ENCODE results near the gene LRRC4C.

Gene LRRC4C

GRCh38 chr11:41254966-41255365 is 204.5 kb downstream of the LRRC4C start:
- H3K4me3 ChIP-seq (ENCODE audit: low read depth, low read length) = no peak overlapping the region

GRCh38 chr11:41250408-41250935 is 209.0 kb downstream of the LRRC4C start:
- Histone ChIP-seq H2AFZ (ENCODE audit: low read length, unreplicated experiment) (no peak overlapping the region), H3K4me1 (ENCODE audit: control insufficient read depth, insufficient read depth, low read length, unreplicated experiment) (no peaks in the 10 kb centered on the region), H3K27me3 (ENCODE audit: insufficient read depth, low read length) (no peaks in the 10 kb centered on the region), H3K27ac (ENCODE audit: low read depth, low read length) (no peak overlapping the region), H3K4me3 (ENCODE audit: low read depth, low read length) (no peak overlapping the region), H3K79me2 (ENCODE audit: control insufficient read depth, insufficient read depth, low read length, unreplicated experiment) (no peaks in the 10 kb centered on the region), H3K36me3 (ENCODE audit: insufficient read depth, low read length) (no peaks in the 10 kb centered on the region)

More at GRCh38 chr11:41254966-41255365, 204.5 kb downstream of the LRRC4C start:
- Histone ChIP-seq H3K27me3 (ENCODE audit: insufficient read depth, low read length) (no peaks in the 10 kb centered on the region), H3K27ac (ENCODE audit: low read depth, low read length) (no peak overlapping the region), H3K4me1 (ENCODE audit: control insufficient read depth, insufficient read depth, low read length, unreplicated experiment) (no peaks in the 10 kb centered on the region), H3K36me3 (ENCODE audit: insufficient read depth, low read length) (no peaks in the 10 kb centered on the region), H3K79me2 (ENCODE audit: control insufficient read depth, insufficient read depth, low read length, unreplicated experiment) (no peaks in the 10 kb centered on the region), H2AFZ (ENCODE audit: low read length, unreplicated experiment) (no peak overlapping the region)

GRCh38 chr11:41247621-41248020 is 211.8 kb downstream of the LRRC4C start:
- Histone ChIP-seq H2AFZ (ENCODE audit: low read length, unreplicated experiment) (no peak overlapping the region), H3K4me3 (ENCODE audit: low read depth, low read length) (no peak overlapping the region), H3K79me2 (ENCODE audit: control insufficient read depth, insufficient read depth, low read length, unreplicated experiment) (no peaks in the 10 kb centered on the region), H3K27me3 (ENCODE audit: insufficient read depth, low read length) (no peaks in the 10 kb centered on the region), H3K36me3 (ENCODE audit: insufficient read depth, low read length) (no peaks in the 10 kb centered on the region), H3K4me1 (ENCODE audit: control insufficient read depth, insufficient read depth, low read length, unreplicated experiment) (no peaks in the 10 kb centered on the region), H3K27ac (ENCODE audit: low read depth, low read length) (no peak overlapping the region)

- H2AFZ ChIP-seq (ENCODE audit: low read length, unreplicated experiment) = no peak overlapping the region
- no peaks in the 10 kb centered on the region for H3K27me3 ChIP-seq (ENCODE audit: insufficient read depth, low read length)
- H3K36me3 ChIP-seq (ENCODE audit: insufficient read depth, low read length) = no peaks in the 10 kb centered on the region
- no peaks in the 10 kb centered on the region for H3K4me1 ChIP-seq (ENCODE audit: control insufficient read depth, insufficient read depth, low read length, unreplicated experiment)
- H3K79me2 ChIP-seq (ENCODE audit: control insufficient read depth, insufficient read depth, low read length, unreplicated experiment) = no peaks in the 10 kb centered on the region
- H3K27ac ChIP-seq (ENCODE audit: low read depth, low read length) = no peak overlapping the region
- no peak overlapping the region for H3K4me3 ChIP-seq (ENCODE audit: low read depth, low read length)
These were observed 213.1 kb downstream of the LRRC4C start for GRCh38 chr11:41246399-41246745.

- Histone ChIP-seq H3K79me2 (ENCODE audit: control insufficient read depth, insufficient read depth, low read length, unreplicated experiment) (no peaks in the 10 kb centered on the region), H3K4me1 (ENCODE audit: control insufficient read depth, insufficient read depth, low read length, unreplicated experiment) (no peaks in the 10 kb centered on the region), H2AFZ (ENCODE audit: low read length, unreplicated experiment) (no peak overlapping the region), H3K4me3 (ENCODE audit: low read depth, low read length) (no peak overlapping the region), H3K27me3 (ENCODE audit: insufficient read depth, low read length) (no peaks in the 10 kb centered on the region), H3K27ac (ENCODE audit: low read depth, low read length) (no peak overlapping the region), H3K36me3 (ENCODE audit: insufficient read depth, low read length) (no peaks in the 10 kb centered on the region)
These were observed 213.6 kb downstream of the LRRC4C start for GRCh38 chr11:41245704-41246398.

GRCh38 chr11:41245184-41245583 is 214.3 kb downstream of the LRRC4C start:
- no peaks in the 10 kb centered on the region for H3K27me3 ChIP-seq (ENCODE audit: insufficient read depth, low read length)
- H2AFZ ChIP-seq (ENCODE audit: low read length, unreplicated experiment) = no peak overlapping the region
- H3K4me1 ChIP-seq (ENCODE audit: control insufficient read depth, insufficient read depth, low read length, unreplicated experiment) = no peaks in the 10 kb centered on the region
- H3K36me3 ChIP-seq (ENCODE audit: insufficient read depth, low read length) = no peaks in the 10 kb centered on the region
- H3K79me2 ChIP-seq (ENCODE audit: control insufficient read depth, insufficient read depth, low read length, unreplicated experiment) = no peaks in the 10 kb centered on the region
- no peak overlapping the region for H3K4me3 ChIP-seq (ENCODE audit: low read depth, low read length)
- no peak overlapping the region for H3K27ac ChIP-seq (ENCODE audit: low read depth, low read length)

- Histone ChIP-seq H2AFZ (ENCODE audit: low read length, unreplicated experiment) (no peak overlapping the region), H3K27me3 (ENCODE audit: insufficient read depth, low read length) (no peaks in the 10 kb centered on the region), H3K27ac (ENCODE audit: low read depth, low read length) (no peak overlapping the region), H3K79me2 (ENCODE audit: control insufficient read depth, insufficient read depth, low read length, unreplicated experiment) (no peaks in the 10 kb centered on the region), H3K4me3 (ENCODE audit: low read depth, low read length) (no peak overlapping the region), H3K4me1 (ENCODE audit: control insufficient read depth, insufficient read depth, low read length, unreplicated experiment) (no peaks in the 10 kb centered on the region), H3K36me3 (ENCODE audit: insufficient read depth, low read length) (no peaks in the 10 kb centered on the region)
These were observed 222.1 kb downstream of the LRRC4C start for GRCh38 chr11:41237382-41237781.

- H2AFZ ChIP-seq (ENCODE audit: low read length, unreplicated experiment) = no peak overlapping the region
- H3K79me2 ChIP-seq (ENCODE audit: control insufficient read depth, insufficient read depth, low read length, unreplicated experiment) = no peaks in the 10 kb centered on the region
- H3K36me3 ChIP-seq (ENCODE audit: insufficient read depth, low read length) = no peaks in the 10 kb centered on the region
- no peak overlapping the region for H3K4me3 ChIP-seq (ENCODE audit: low read depth, low read length)
- H3K4me1 ChIP-seq (ENCODE audit: control insufficient read depth, insufficient read depth, low read length, unreplicated experiment) = no peaks in the 10 kb centered on the region
- no peaks in the 10 kb centered on the region for H3K27me3 ChIP-seq (ENCODE audit: insufficient read depth, low read length)
- H3K27ac ChIP-seq (ENCODE audit: low read depth, low read length) = no peak overlapping the region
These were observed 223.8 kb downstream of the LRRC4C start for GRCh38 chr11:41235668-41236067.

GRCh38 chr11:41225856-41226633 is 233.4 kb downstream of the LRRC4C start:
- Histone ChIP-seq H3K27ac (ENCODE audit: low read depth, low read length) (no peak overlapping the region), H3K27me3 (ENCODE audit: insufficient read depth, low read length) (no peaks in the 10 kb centered on the region), H3K79me2 (ENCODE audit: control insufficient read depth, insufficient read depth, low read length, unreplicated experiment) (no peaks in the 10 kb centered on the region)

GRCh38 chr11:41222236-41222635 is 237.2 kb downstream of the LRRC4C start:
- H3K4me3 ChIP-seq (ENCODE audit: low read depth, low read length) = no peak overlapping the region
- H3K79me2 ChIP-seq (ENCODE audit: control insufficient read depth, insufficient read depth, low read length, unreplicated experiment) = no peaks in the 10 kb centered on the region
- H2AFZ ChIP-seq (ENCODE audit: low read length, unreplicated experiment) = no peak overlapping the region
- no peaks in the 10 kb centered on the region for H3K4me1 ChIP-seq (ENCODE audit: control insufficient read depth, insufficient read depth, low read length, unreplicated experiment)
- no peaks in the 10 kb centered on the region for H3K36me3 ChIP-seq (ENCODE audit: insufficient read depth, low read length)
- H3K27ac ChIP-seq (ENCODE audit: low read depth, low read length) = no peak overlapping the region
- H3K27me3 ChIP-seq (ENCODE audit: insufficient read depth, low read length) = no peaks in the 10 kb centered on the region

More at GRCh38 chr11:41225856-41226633, 233.4 kb downstream of the LRRC4C start:
- Histone ChIP-seq H3K36me3 (ENCODE audit: insufficient read depth, low read length) (no peaks in the 10 kb centered on the region), H2AFZ (ENCODE audit: low read length, unreplicated experiment) (no peak overlapping the region), H3K4me3 (ENCODE audit: low read depth, low read length) (no peak overlapping the region), H3K4me1 (ENCODE audit: control insufficient read depth, insufficient read depth, low read length, unreplicated experiment) (no peaks in the 10 kb centered on the region)

- no peaks in the 10 kb centered on the region; the same call in 1 of the 2 replicates for H3K27me3 ChIP-seq (ENCODE audit: insufficient read depth, low read length)
- no peaks in the 10 kb centered on the region for H3K36me3 ChIP-seq (ENCODE audit: insufficient read depth, low read length)
- H3K27ac ChIP-seq (ENCODE audit: low read depth, low read length) = no peak overlapping the region
- H3K79me2 ChIP-seq (ENCODE audit: control insufficient read depth, insufficient read depth, low read length, unreplicated experiment) = no peaks in the 10 kb centered on the region
- no peak overlapping the region for H3K4me3 ChIP-seq (ENCODE audit: low read depth, low read length)
- no peak overlapping the region for H2AFZ ChIP-seq (ENCODE audit: low read length, unreplicated experiment)
- no peaks in the 10 kb centered on the region for H3K4me1 ChIP-seq (ENCODE audit: control insufficient read depth, insufficient read depth, low read length, unreplicated experiment)
These were observed 253.1 kb downstream of the LRRC4C start for GRCh38 chr11:41206388-41206787.
